ENCODE measurements around the gene DGUOK. TPM values are rescaled to one million over a fixed set of nuclear protein-coding genes. Genes with fewer than 3 reads are reported as not detected.

Gene DGUOK
- total RNA-seq, 4 donors from 2014 or later: 10.2 to 25.2 (median 20.3) TPM

- TF ChIP-seq POLR2A (IDR thresholded peaks at IDR 0.05): no peak
- no peak for TF ChIP-seq CTCF (IDR thresholded peaks at IDR 0.05 in 4 of 5, conservative IDR thresholded peaks at IDR 0.05 in 1 of 5)
- H3K36me3 ChIP-seq: no peaks in the 10 kb centered on the region
- DNase-seq: no peak
- intact Hi-C loops (cut with DNase I; ENCODE audit: low total_unique reads): loop anchor here (10.0 kb wide), 1 partner anchor 138 kb away; the partner anchor contains the start of gene BOLA3
- H3K27ac ChIP-seq: no peak overlapping the region
- in situ Hi-C loops (cut with MboI; ENCODE audit: low sequenced_read_pairs in 4 of 4): no loop called here
- H3K4me1 ChIP-seq: peaks cover 40 to 43% of the 10 kb centered on the region in 2 donors
- no peaks in the 10 kb centered on the region for H3K27me3 ChIP-seq
- no peak overlapping the region for H3K4me3 ChIP-seq
- H3K9me3 ChIP-seq: no peaks in the 10 kb centered on the region
- ATAC-seq: no peak
These were observed 80.4 kb downstream of the DGUOK start for GRCh38 chr2:74007121-74007520.

GRCh38 chr2:74007711-74008110, 81.0 kb downstream of the DGUOK start:
- Histone ChIP-seq H3K36me3 (no peaks in the 10 kb centered on the region), H3K4me1 (peaks cover 40 to 43% of the 10 kb centered on the region in 2 donors), H3K9me3 (no peaks in the 10 kb centered on the region), H3K27me3 (no peaks in the 10 kb centered on the region), H3K4me3 (no peak overlapping the region), H3K27ac (no peak overlapping the region)
- intact Hi-C loops (cut with DNase I; ENCODE audit: low total_unique reads) (loop anchor here (10.0 kb wide), 1 partner anchor 137 kb away; the partner anchor contains the start of gene BOLA3), in situ Hi-C loops (cut with MboI; ENCODE audit: low sequenced_read_pairs in 4 of 4) (no loop called here)
- ATAC-seq (no peak), DNase-seq (no peak)
- no peak for TF ChIP-seq POLR2A (IDR thresholded peaks at IDR 0.05)
- TF ChIP-seq CTCF (IDR thresholded peaks at IDR 0.05 in 4 of 5, conservative IDR thresholded peaks at IDR 0.05 in 1 of 5): no peak

Other genes starting within 250 kb of the DGUOK start
- gene TPRKB, start 189.5 kb upstream of the DGUOK start, total RNA-seq: 10 to 100 TPM; 49.4 to 90.1 (median 55.9) TPM
- 10 to 100 TPM; 13.6 to 15.8 (median 14.7) TPM for gene DUSP11, start 146.8 kb upstream of the DGUOK start, total RNA-seq
- gene C2orf78, start 142.7 kb upstream of the DGUOK start, total RNA-seq: under 1 TPM in 1 of 4 donors, not detected in 3; 0.16 TPM
- 10 to 100 TPM; 38.0 to 85.4 (median 67.1) TPM for gene STAMBP, start 97.9 kb upstream of the DGUOK start, total RNA-seq
- 1 to 10 TPM in 3 of 4 donors, under 1 TPM in 1; 0.41 to 3.1 (median 1.9) TPM for gene ACTG2, start 33.9 kb upstream of the DGUOK start, total RNA-seq
- 1 to 10 TPM; 2.1 to 3.3 (median 2.9) TPM for gene TET3, start 58.0 kb downstream of the DGUOK start, total RNA-seq
- 100 to 1,000 TPM in 1 of 4 donors, 10 to 100 TPM in 3; 32.2 to 114 (median 69.5) TPM for gene BOLA3, start 221.0 kb downstream of the DGUOK start, total RNA-seq